Right atrium auricular region (tissue), 2 donors: ENCODE measurements around the gene NDST1. TPM values are rescaled to one million over a fixed set of nuclear protein-coding genes. Genes with fewer than 3 reads are reported as not detected.

Experiments
- DNase-seq: peaks from one replicate; pipeline ENCODE4 v3.0.0-alpha.2; 2019; ENCODE audit warnings: low spot score
- H3K27ac ChIP-seq, 2 donors: fragments of 200-600 bp; sonication (generic); 1 replicate in 1 of 2; 2 replicates in 1 of 2; pipeline ENCODE4 v1.5.1; 2016 to 2019
- H3K27me3 ChIP-seq, 2 donors: fragments of 200-600 bp; sonication (generic); one replicate each; pipeline versions ENCODE4 v1.5.1 to v1.6.0; 2017 to 2019
- H3K36me3 ChIP-seq: fragments of 200-600 bp; sonication (generic); one replicate; pipeline ENCODE4 v1.5.1; 2016
- H3K4me1 ChIP-seq, 2 donors: fragments of 200-600 bp; sonication (generic); one replicate each; pipeline versions ENCODE4 v1.5.1 to v1.6.0; 2017 to 2019
- H3K4me3 ChIP-seq, 2 donors: fragments of 200-600 bp; sonication (generic); 1 replicate in 1 of 2; 2 replicates in 1 of 2; pipeline ENCODE4 v1.5.1; 2017 to 2019; ENCODE audit warnings: mild to moderate bottlenecking in 1 of 2, moderate library complexity in 1 of 2
- H3K9me3 ChIP-seq, 2 donors: fragments of 200-600 bp; sonication (generic); one replicate each; pipeline ENCODE4 v1.5.1; 2019
- total RNA-seq, 2 donors: library from RNA; depleted of rRNA; stranded (reverse); fragments of >200 nt; gene quantifications; one replicate each; pipeline ENCODE4 v1.1.0, GENCODE V29; 2016
- TF ChIP-seq, protein P1 (sequence below), 2 donors: fragments of 200-600 bp; sonication (generic); IDR thresholded peaks; one replicate each; pipeline ENCODE4 v1.5.1; 2019; ENCODE audit warnings: antibody characterized with exemption in 2 of 2

Gene NDST1
- total RNA-seq, 2 donors from 2014 or later: 81.4 to 91.8 TPM

DNA sequence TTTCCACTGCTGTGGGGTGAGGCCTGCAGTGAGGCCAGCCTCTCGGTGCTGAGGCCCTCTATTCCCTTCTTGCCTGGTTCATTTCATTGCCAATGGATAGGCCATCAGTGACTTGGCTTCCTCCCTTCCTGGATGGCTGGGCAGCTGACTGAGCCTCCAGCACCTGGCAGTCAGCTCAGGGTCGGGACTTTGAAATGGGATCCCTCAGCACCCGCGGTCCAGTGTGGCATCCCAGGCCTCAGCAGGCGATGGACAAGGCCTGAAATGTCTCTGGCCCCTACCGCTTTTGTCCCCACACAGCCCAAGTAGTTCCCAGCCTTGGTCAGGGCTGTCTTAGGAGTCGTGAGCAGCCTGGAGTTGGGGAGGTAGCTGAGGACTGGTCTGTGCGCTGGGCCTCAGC is 17.2 kb downstream of the NDST1 start:
- Histone ChIP-seq H3K27me3 (no peaks in the 10 kb centered on the region), H3K36me3 (peaks cover 23% of the 10 kb centered on the region), H3K4me3 (no peak overlapping the region), H3K27ac (peak overlapping the region; percentile 69 to 72), H3K9me3 (no peaks in the 10 kb centered on the region), H3K4me1 (peaks cover 0 to 97% of the 10 kb centered on the region in 2 donors)
- TF ChIP-seq, protein P1, sequence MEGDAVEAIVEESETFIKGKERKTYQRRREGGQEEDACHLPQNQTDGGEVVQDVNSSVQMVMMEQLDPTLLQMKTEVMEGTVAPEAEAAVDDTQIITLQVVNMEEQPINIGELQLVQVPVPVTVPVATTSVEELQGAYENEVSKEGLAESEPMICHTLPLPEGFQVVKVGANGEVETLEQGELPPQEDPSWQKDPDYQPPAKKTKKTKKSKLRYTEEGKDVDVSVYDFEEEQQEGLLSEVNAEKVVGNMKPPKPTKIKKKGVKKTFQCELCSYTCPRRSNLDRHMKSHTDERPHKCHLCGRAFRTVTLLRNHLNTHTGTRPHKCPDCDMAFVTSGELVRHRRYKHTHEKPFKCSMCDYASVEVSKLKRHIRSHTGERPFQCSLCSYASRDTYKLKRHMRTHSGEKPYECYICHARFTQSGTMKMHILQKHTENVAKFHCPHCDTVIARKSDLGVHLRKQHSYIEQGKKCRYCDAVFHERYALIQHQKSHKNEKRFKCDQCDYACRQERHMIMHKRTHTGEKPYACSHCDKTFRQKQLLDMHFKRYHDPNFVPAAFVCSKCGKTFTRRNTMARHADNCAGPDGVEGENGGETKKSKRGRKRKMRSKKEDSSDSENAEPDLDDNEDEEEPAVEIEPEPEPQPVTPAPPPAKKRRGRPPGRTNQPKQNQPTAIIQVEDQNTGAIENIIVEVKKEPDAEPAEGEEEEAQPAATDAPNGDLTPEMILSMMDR (IDR thresholded peaks at IDR 0.05): no peak
- DNase-seq: no peak

- DNase-seq: no peak
- Histone ChIP-seq H3K4me1 (peaks cover 0 to 95% of the 10 kb centered on the region in 2 donors), H3K36me3 (peaks cover 22% of the 10 kb centered on the region), H3K27ac (peak overlapping the region; percentile 69 to 72), H3K27me3 (no peaks in the 10 kb centered on the region), H3K9me3 (no peaks in the 10 kb centered on the region), H3K4me3 (no peak overlapping the region)
- TF ChIP-seq, protein P1 (IDR thresholded peaks at IDR 0.05): no peak
Measured at GRCh38 chr5:150525781-150526180, 17.9 kb downstream of the NDST1 start.

GRCh38 chr5:150527038-150527437 is 19.1 kb downstream of the NDST1 start:
- Histone ChIP-seq H3K9me3 (no peaks in the 10 kb centered on the region), H3K4me1 (peaks cover 0 to 92% of the 10 kb centered on the region in 2 donors), H3K36me3 (peaks cover 10% of the 10 kb centered on the region), H3K27ac (peak overlapping the region in 1 of 2 donors; percentile 43), H3K27me3 (no peaks in the 10 kb centered on the region), H3K4me3 (no peak overlapping the region)
- TF ChIP-seq, protein P1 (IDR thresholded peaks at IDR 0.05): no peak
- no peak for DNase-seq

GRCh38 chr5:150527808-150528207 is 19.9 kb downstream of the NDST1 start:
- peaks cover 12% of the 10 kb centered on the region for H3K36me3 ChIP-seq
- no peaks in the 10 kb centered on the region for H3K9me3 ChIP-seq
- H3K27ac ChIP-seq: no peak overlapping the region
- TF ChIP-seq, protein P1 (IDR thresholded peaks at IDR 0.05): no peak
- no peak for DNase-seq
- peaks cover 0 to 92% of the 10 kb centered on the region in 2 donors for H3K4me1 ChIP-seq
- H3K4me3 ChIP-seq: no peak overlapping the region
- H3K27me3 ChIP-seq: no peaks in the 10 kb centered on the region

GRCh38 chr5:150528924-150529546 is 21.1 kb downstream of the NDST1 start:
- Histone ChIP-seq H3K27ac (peak overlapping the region in 1 of 2 donors; percentile 75), H3K4me3 (no peak overlapping the region), H3K4me1 (peaks cover 0 to 86% of the 10 kb centered on the region in 2 donors), H3K27me3 (no peaks in the 10 kb centered on the region), H3K36me3 (peaks cover 23% of the 10 kb centered on the region), H3K9me3 (no peaks in the 10 kb centered on the region)
- no peak for DNase-seq
- TF ChIP-seq, protein P1 (IDR thresholded peaks at IDR 0.05): no peak

- no peak overlapping the region for H3K4me3 ChIP-seq
- H3K36me3 ChIP-seq: peaks cover 29% of the 10 kb centered on the region
- peak overlapping the region; percentile 58 to 75 for H3K27ac ChIP-seq
- H3K9me3 ChIP-seq: no peaks in the 10 kb centered on the region
- TF ChIP-seq, protein P1 (IDR thresholded peaks at IDR 0.05): no peak
- no peak for DNase-seq
- peaks cover 0 to 81% of the 10 kb centered on the region in 2 donors for H3K4me1 ChIP-seq
- H3K27me3 ChIP-seq: no peaks in the 10 kb centered on the region
Measured at GRCh38 chr5:150529555-150529954, 21.6 kb downstream of the NDST1 start.
